Putamen (tissue), 1 donor: ENCODE measurements around the gene PDSS2.
A peak's percentile ranks its signal among the peaks of the same experiment; 100 is the strongest.
"Not testable (repeated sequence)": the region's sequence is repeated elsewhere in the genome, so short reads cannot be mapped to it uniquely, and the experiment has no call there.

Source experiments
- DNase-seq: peaks from one replicate; pipeline ENCODE4 v3.0.0-alpha.2; 2016; ENCODE audit warnings: low spot score

The PDSS2 gene

GRCh38 chr6:107118540-107118939 is 340.8 kb downstream of the PDSS2 start:
- not testable (repeated sequence) for DNase-seq

- DNase-seq, result no peak
Observed at GRCh38 chr6:107116931-107117330, 342.4 kb downstream of the PDSS2 start.

- DNase-seq, result no peak
Observed at GRCh38 chr6:107116328-107116892, 343.0 kb downstream of the PDSS2 start.

- peak; percentile 37 for DNase-seq
Observed at GRCh38 chr6:107115695-107116327, 343.6 kb downstream of the PDSS2 start.

- no peak for DNase-seq
Observed at GRCh38 chr6:107114926-107115694, 344.3 kb downstream of the PDSS2 start, which contains the start of gene BEND3. BEND3 (minus strand) TSS chr6:107115515; CDS start chr6:107099285, 16,230 bp downstream.

GRCh38 chr6:107114213-107114925 is 345.0 kb downstream of the PDSS2 start:
- peak; percentile 86 for DNase-seq

- no peak for DNase-seq
Observed at GRCh38 chr6:107110200-107110599, 349.2 kb downstream of the PDSS2 start.

GRCh38 chr6:107108201-107108890 is 351.0 kb downstream of the PDSS2 start:
- DNase-seq, result no peak

- DNase-seq, result no peak
Observed at GRCh38 chr6:107107791-107108190, 351.6 kb downstream of the PDSS2 start.

- no peak for DNase-seq
Observed at GRCh38 chr6:107106165-107106564, 353.2 kb downstream of the PDSS2 start.

- no peak for DNase-seq
Observed at GRCh38 chr6:107105511-107106116, 353.8 kb downstream of the PDSS2 start.

GRCh38 chr6:107103082-107103481 is 356.3 kb downstream of the PDSS2 start:
- no peak for DNase-seq
